ENCODE results near the gene ADAMTS9. TPM values are rescaled to one million over a fixed set of nuclear protein-coding genes. Genes with fewer than 3 reads are reported as not detected.

Gene ADAMTS9
- polyA plus RNA-seq, 1 experiment, result 1.1 TPM

DNA sequence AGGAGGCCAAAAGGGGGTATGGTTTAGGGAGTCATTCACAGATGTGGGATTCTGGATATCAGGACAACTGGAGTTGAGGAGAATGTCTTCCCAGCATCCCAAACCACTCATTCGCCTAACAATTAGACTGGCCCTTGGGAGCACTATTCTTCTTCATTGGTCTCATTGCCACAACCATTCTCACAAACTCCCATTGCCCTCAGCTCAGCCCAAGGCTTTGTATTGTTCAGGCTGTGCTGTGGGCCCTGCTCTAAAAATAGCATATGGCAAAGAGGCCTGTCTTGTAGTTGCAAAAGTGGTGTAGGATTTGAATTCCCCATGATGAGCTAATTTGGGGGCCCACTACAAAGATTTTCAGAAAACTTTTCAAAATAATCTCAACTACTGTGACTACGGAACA is 6.3 kb upstream of the ADAMTS9 start:
- Histone ChIP-seq H3K9me3 (ENCODE audit: control insufficient read depth, insufficient read depth, low read length) (no peaks in the 10 kb centered on the region), H3K27me3 (ENCODE audit: control insufficient read depth, insufficient read depth, low read length) (peaks cover 13% of the 10 kb centered on the region), H3K27ac (ENCODE audit: low read depth, low read length) (no peak overlapping the region), H3K4me3 (ENCODE audit: low read depth, low read length) (no peak overlapping the region)
- POLR2A ChIA-PET, result no interaction called here
- no peak for DNase-seq (ENCODE audit: low read depth, low spot score)
- TF ChIP-seq, protein P1, sequence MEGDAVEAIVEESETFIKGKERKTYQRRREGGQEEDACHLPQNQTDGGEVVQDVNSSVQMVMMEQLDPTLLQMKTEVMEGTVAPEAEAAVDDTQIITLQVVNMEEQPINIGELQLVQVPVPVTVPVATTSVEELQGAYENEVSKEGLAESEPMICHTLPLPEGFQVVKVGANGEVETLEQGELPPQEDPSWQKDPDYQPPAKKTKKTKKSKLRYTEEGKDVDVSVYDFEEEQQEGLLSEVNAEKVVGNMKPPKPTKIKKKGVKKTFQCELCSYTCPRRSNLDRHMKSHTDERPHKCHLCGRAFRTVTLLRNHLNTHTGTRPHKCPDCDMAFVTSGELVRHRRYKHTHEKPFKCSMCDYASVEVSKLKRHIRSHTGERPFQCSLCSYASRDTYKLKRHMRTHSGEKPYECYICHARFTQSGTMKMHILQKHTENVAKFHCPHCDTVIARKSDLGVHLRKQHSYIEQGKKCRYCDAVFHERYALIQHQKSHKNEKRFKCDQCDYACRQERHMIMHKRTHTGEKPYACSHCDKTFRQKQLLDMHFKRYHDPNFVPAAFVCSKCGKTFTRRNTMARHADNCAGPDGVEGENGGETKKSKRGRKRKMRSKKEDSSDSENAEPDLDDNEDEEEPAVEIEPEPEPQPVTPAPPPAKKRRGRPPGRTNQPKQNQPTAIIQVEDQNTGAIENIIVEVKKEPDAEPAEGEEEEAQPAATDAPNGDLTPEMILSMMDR (IDR thresholded peaks at IDR 0.05; ENCODE audit: low read depth, low read length), result no peak
- CTCF ChIA-PET, result no interaction called here

DNA sequence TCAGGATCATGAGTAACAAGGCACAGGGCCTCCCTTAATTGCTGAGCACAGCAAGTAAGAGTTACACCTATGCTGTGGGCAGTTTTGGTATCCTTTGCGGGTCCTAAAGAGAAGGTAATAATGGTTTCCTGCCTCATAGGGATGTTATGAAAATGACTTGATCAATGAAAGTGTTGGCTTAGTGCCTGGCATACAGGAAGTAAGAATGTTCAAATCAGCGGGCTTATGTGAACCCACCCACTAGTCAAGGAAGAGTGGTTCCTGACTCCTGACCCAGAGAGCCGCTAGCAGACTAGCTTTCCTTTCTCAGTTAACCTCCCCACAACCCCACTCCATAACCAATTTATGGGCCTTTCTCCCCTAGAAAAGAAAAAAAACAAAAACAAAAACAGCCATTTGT is 5.2 kb upstream of the ADAMTS9 start:
- POLR2A ChIA-PET, result no interaction called here
- peaks cover 24% of the 10 kb centered on the region for H3K27me3 ChIP-seq (ENCODE audit: control insufficient read depth, insufficient read depth, low read length)
- TF ChIP-seq, protein P1 (IDR thresholded peaks at IDR 0.05; ENCODE audit: low read depth, low read length), result no peak
- no peaks in the 10 kb centered on the region for H3K9me3 ChIP-seq (ENCODE audit: control insufficient read depth, insufficient read depth, low read length)
- no peak for DNase-seq (ENCODE audit: low read depth, low spot score)
- no peak overlapping the region for H3K27ac ChIP-seq (ENCODE audit: low read depth, low read length)
- CTCF ChIA-PET, result interaction anchor here (0.7 kb wide), 1 partner anchor 170 kb away, joined by 3 read pairs; no protein-coding TSS in a partner anchor
- H3K4me3 ChIP-seq (ENCODE audit: low read depth, low read length), result no peak overlapping the region

DNA sequence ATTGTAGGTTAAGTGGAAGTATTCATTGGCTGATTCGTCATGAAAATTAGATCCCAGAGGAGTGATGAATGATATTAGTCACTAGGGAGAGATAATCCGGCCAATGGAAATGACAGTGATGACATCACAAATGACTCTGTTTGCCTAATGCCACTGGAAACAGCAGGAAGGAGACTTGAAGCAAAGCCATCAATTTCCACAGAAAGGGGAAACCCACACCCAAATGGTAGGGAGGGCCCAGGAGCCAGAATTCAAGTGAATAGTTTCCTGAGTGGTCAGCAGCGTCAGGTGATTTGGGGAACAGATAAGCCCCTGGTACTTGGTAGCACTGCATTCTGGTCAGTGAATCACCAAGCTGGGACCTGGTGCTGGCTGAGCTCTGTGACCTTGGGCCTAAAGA is 3.3 kb upstream of the ADAMTS9 start:
- H3K9me3 ChIP-seq (ENCODE audit: control insufficient read depth, insufficient read depth, low read length), result no peaks in the 10 kb centered on the region
- no peak overlapping the region for H3K4me3 ChIP-seq (ENCODE audit: low read depth, low read length)
- TF ChIP-seq, protein P1 (IDR thresholded peaks at IDR 0.05; ENCODE audit: low read depth, low read length), result no peak
- no peak for DNase-seq (ENCODE audit: low read depth, low spot score)
- CTCF ChIA-PET, result interaction anchor here (1.0 kb wide), 1 partner anchor 23 kb away, joined by 3 read pairs; no protein-coding TSS in a partner anchor
- H3K27me3 ChIP-seq (ENCODE audit: control insufficient read depth, insufficient read depth, low read length), result peaks cover 37% of the 10 kb centered on the region
- no peak overlapping the region for H3K27ac ChIP-seq (ENCODE audit: low read depth, low read length)
- POLR2A ChIA-PET, result no interaction called here

DNA sequence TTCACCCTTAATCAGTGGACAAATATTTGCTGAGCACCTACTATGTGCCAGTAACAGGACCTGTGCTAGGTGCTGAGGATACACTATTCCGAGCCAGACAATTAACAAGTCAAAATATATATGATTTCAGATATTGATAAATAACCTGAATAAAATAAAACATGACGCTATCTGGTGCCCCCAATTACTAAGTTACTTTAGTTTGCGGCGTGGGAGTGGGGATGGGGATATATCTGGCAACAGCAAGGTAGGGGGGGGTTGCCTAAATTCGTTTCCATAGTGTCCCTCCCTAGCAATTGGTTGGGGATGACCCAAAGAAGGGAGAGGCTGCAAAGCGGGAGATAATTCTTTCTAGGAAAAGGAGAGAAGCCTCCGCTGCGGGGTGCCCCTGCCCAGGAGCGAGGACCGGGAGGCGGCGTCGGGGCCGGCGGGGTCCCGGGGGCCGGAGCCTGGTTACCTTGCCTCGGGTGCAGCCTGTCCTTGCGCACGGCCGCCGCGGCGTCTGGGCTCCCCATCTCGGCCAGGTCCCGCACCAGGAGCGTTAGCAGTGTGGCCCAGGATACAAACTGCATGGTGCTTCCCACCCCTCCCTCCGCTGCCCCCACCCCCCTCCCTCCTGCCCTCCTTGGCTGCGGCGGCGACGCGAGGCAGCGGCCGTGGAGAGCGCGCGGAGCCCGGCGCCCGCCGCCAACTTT is 567 bp downstream of the ADAMTS9 start:
- ChIA-PET POLR2A (no interaction called here), CTCF (no interaction called here)
- no peak for DNase-seq (ENCODE audit: low read depth, low spot score)
- Histone ChIP-seq H3K9me3 (ENCODE audit: control insufficient read depth, insufficient read depth, low read length) (no peaks in the 10 kb centered on the region), H3K4me3 (ENCODE audit: low read depth, low read length) (peak overlapping the region; percentile 57), H3K27me3 (ENCODE audit: control insufficient read depth, insufficient read depth, low read length) (peaks cover 45% of the 10 kb centered on the region), H3K27ac (ENCODE audit: low read depth, low read length) (no peak overlapping the region)
- TF ChIP-seq, protein P1 (IDR thresholded peaks at IDR 0.05; ENCODE audit: low read depth, low read length), result no peak

DNA sequence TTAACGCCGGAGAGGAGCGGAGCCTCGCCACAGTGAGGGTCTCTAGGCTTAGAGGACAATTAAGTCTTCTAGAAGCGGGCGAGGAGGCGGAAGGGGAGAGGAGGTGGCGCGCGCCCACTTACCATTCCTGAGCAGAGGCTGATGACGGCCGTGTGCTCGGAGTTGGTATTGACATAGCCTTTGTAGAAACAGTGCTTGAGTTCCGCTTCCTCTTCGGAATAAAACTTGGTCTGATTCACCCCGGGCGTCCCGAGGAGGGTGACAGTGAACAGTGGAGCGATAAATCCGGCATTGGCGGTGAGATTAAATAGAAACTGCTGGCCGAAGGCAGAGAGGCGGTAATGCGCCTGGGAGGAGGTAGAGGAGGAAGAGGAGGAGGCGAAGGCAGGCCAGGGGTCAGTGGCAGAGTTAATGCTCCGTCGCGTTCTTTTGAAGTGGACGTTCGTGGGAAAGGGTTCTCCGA is 1.3 kb downstream of the ADAMTS9 start:
- peak overlapping the region; percentile 56 for H3K4me3 ChIP-seq (ENCODE audit: low read depth, low read length)
- DNase-seq (ENCODE audit: low read depth, low spot score), result no peak
- POLR2A ChIA-PET, result no interaction called here
- H3K27me3 ChIP-seq (ENCODE audit: control insufficient read depth, insufficient read depth, low read length), result peaks cover 45% of the 10 kb centered on the region
- CTCF ChIA-PET, result no interaction called here
- TF ChIP-seq, protein P1 (IDR thresholded peaks at IDR 0.05; ENCODE audit: low read depth, low read length), result no peak
- no peak overlapping the region for H3K27ac ChIP-seq (ENCODE audit: low read depth, low read length)
- no peaks in the 10 kb centered on the region for H3K9me3 ChIP-seq (ENCODE audit: control insufficient read depth, insufficient read depth, low read length)

Measured in AG04450 (cell line).